IMR-90 (cell line): ENCODE measurements around the gene NBPF3. TPM values are rescaled to one million over a fixed set of nuclear protein-coding genes. Genes with fewer than 3 reads are reported as not detected.

Experiments
- ATAC-seq: fragments of 200-7000 bp; cut with Tn5 transposase; 2 replicates; pipeline ENCODE4 v1.9.1; 2020; ENCODE audit warnings: low read depth, mild to moderate bottlenecking, moderate library complexity
- BruUV-seq: library from RNA; stranded (reverse); fragments of 400-500 nt; replicated peaks from 2 replicates; lab custom pipeline; 2021; lab: Mats Ljungman, UMichigan
- CTCF ChIA-PET: fragments of 300-600 bp; formaldehyde crosslinking; extraction: SDS; loops from one replicate; lab custom pipeline; 2021; ENCODE audit warnings: antibody characterized with exemption; lab: Yijun Ruan, JAX
- POLR2A ChIA-PET: fragments of 300-600 bp; sonication (Branson Sonifier 250); formaldehyde crosslinking; loops from one replicate; lab custom pipeline; 2022; ENCODE audit warnings: antibody characterized with exemption; ENCODE audit not compliant: unreplicated experiment; lab: Charles Lee
- DNase-seq: peaks from one replicate; pipeline ENCODE4 v3.0.0; 2013
- H2AFZ ChIP-seq: replicated peaks from 2 replicates; pipeline ENCODE3; 2013; ENCODE audit warnings: low read length, mild to moderate bottlenecking; ENCODE audit not compliant: poor library complexity
- H2AK5ac ChIP-seq: 2 replicates; pipeline ENCODE4 v1.6.1; 2013; ENCODE audit warnings: low read depth, low read length, inconsistent platforms
- H2AK9ac ChIP-seq: replicated peaks from 2 replicates; pipeline ENCODE3; 2013; ENCODE audit warnings: mild to moderate bottlenecking, low read depth, low read length, moderate library complexity; ENCODE audit not compliant: poor library complexity
- H2BK120ac ChIP-seq: 2 replicates; pipeline ENCODE4 v1.6.1; 2013; ENCODE audit warnings: low read depth, low read length, inconsistent platforms
- H2BK15ac ChIP-seq: 3 replicates; pipeline ENCODE4 v1.6.1; 2013; ENCODE audit warnings: low read depth, low read length, inconsistent platforms
- H2BK20ac ChIP-seq: 2 replicates; pipeline ENCODE4 v1.6.1; 2013; ENCODE audit warnings: low read depth, mild to moderate bottlenecking, inconsistent platforms, low read length, moderate library complexity
- H2BK5ac ChIP-seq: 2 replicates; pipeline ENCODE4 v1.6.1; 2013; ENCODE audit warnings: mild to moderate bottlenecking, low read depth, low read length, inconsistent platforms; ENCODE audit not compliant: poor library complexity, severe bottlenecking
- H3K14ac ChIP-seq: replicated peaks from 2 replicates; pipeline ENCODE4 v1.6.1; 2013; ENCODE audit warnings: low read depth, low read length, inconsistent platforms
- H3K18ac ChIP-seq: 2 replicates; pipeline ENCODE4 v1.6.1; 2013; ENCODE audit warnings: low read depth, low read length, control low read depth
- H3K23ac ChIP-seq: 2 replicates; pipeline ENCODE4 v1.6.1; 2013; ENCODE audit warnings: low read depth, low read length, inconsistent platforms
- H3K27ac ChIP-seq: 2 replicates; pipeline ENCODE4 v1.5.1; 2013; ENCODE audit warnings: mild to moderate bottlenecking, control low read depth, low read length; ENCODE audit not compliant: insufficient read depth
- H3K27me3 ChIP-seq: 2 replicates; pipeline ENCODE4 v1.6.1; 2013; ENCODE audit warnings: low read length; ENCODE audit not compliant: control insufficient read depth, insufficient read depth
- H3K36me3 ChIP-seq: 2 replicates; pipeline ENCODE4 v1.6.1; 2013; ENCODE audit warnings: low read length, mixed read lengths; ENCODE audit not compliant: control insufficient read depth, insufficient read depth
- H3K4ac ChIP-seq: 2 replicates; pipeline ENCODE4 v1.6.1; 2013; ENCODE audit warnings: low read depth, low read length, inconsistent platforms
- H3K4me1 ChIP-seq: 2 replicates; pipeline ENCODE4 v1.6.1; 2013; ENCODE audit warnings: low read length, mixed read lengths; ENCODE audit not compliant: control insufficient read depth, insufficient read depth
- H3K4me2 ChIP-seq: 2 replicates; pipeline ENCODE4 v1.6.1; 2013; ENCODE audit warnings: low read depth, mild to moderate bottlenecking, control low read depth, low read length, moderate library complexity
- H3K4me3 ChIP-seq: 2 replicates; pipeline ENCODE4 v1.5.1; 2013; ENCODE audit warnings: low read depth, mild to moderate bottlenecking, control low read depth, low read length, moderate library complexity; ENCODE audit not compliant: insufficient read depth
- H3K56ac ChIP-seq: 2 replicates; pipeline ENCODE4 v1.6.1; 2013; ENCODE audit warnings: low read length, inconsistent platforms; ENCODE audit not compliant: insufficient read depth; ENCODE audit errors: extremely low read depth
- H3K79me1 ChIP-seq, 2 experiments: 2 replicates each; pipeline ENCODE4 v1.6.1; 2013; ENCODE audit warnings: low read length in 2 of 2, inconsistent platforms in 1 of 2, low read depth in 1 of 2
- H3K9ac ChIP-seq: 2 replicates; pipeline ENCODE4 v1.6.1; 2013; ENCODE audit warnings: low read depth, low read length, control low read depth
- H3K9me1 ChIP-seq: 2 replicates; pipeline ENCODE4 v1.6.1; 2013; ENCODE audit warnings: low read length, inconsistent platforms; ENCODE audit not compliant: insufficient read depth
- H3K9me3 ChIP-seq: 2 replicates; pipeline ENCODE4 v1.6.1; 2013; ENCODE audit warnings: low read length; ENCODE audit not compliant: control insufficient read depth, insufficient read depth
- H4K20me1 ChIP-seq: 2 replicates; pipeline ENCODE4 v1.6.1; 2013; ENCODE audit warnings: low read length, inconsistent platforms; ENCODE audit not compliant: insufficient read depth
- H4K5ac ChIP-seq: 2 replicates; pipeline ENCODE4 v1.6.1; 2013; ENCODE audit warnings: mild to moderate bottlenecking, low read depth, low read length, control low read depth
- H4K8ac ChIP-seq, 2 experiments: 2 replicates each; pipeline ENCODE4 v1.6.1; 2013; ENCODE audit warnings: low read depth in 2 of 2, low read length in 2 of 2, control low read depth in 1 of 2, inconsistent platforms in 1 of 2
- H4K91ac ChIP-seq: 2 replicates; pipeline ENCODE4 v1.6.1; 2013; ENCODE audit warnings: low read depth, low read length, inconsistent platforms; ENCODE audit not compliant: insufficient read depth
- BHLHE40 ChIP-seq: fragments of 150-350 bp; IDR thresholded peaks from 2 replicates; pipeline ENCODE4 v1.6.1; 2016; ENCODE audit warnings: mild to moderate bottlenecking, low read depth, low read length
- CEBPB ChIP-seq: IDR thresholded peaks from 2 replicates; pipeline ENCODE4 v1.6.1; 2012; ENCODE audit warnings: low read depth, low read length, improper control_type of control experiment
- CHD1 ChIP-seq: IDR thresholded peaks from 2 replicates; pipeline ENCODE4 v1.6.1; 2012; ENCODE audit warnings: low read depth, low read length, improper control_type of control experiment
- FOS ChIP-seq: fragments of 150-350 bp; IDR thresholded peaks from 2 replicates; pipeline ENCODE4 v1.6.1; 2016; ENCODE audit warnings: low read depth, low read length
- MAFK ChIP-seq: IDR thresholded peaks from 2 replicates; pipeline ENCODE4 v1.6.1; 2012; ENCODE audit warnings: low read depth, low read length, improper control_type of control experiment
- MAZ ChIP-seq: IDR thresholded peaks from 2 replicates; pipeline ENCODE4 v1.6.1; 2012; ENCODE audit warnings: low read depth, mild to moderate bottlenecking, low read length, improper control_type of control experiment, moderate library complexity, borderline replicate concordance
- MXI1 ChIP-seq: IDR thresholded peaks from 2 replicates; pipeline ENCODE4 v1.6.1; 2012; ENCODE audit warnings: low read depth, mild to moderate bottlenecking, low read length, moderate library complexity, borderline replicate concordance
- NFE2L2 ChIP-seq: fragments of 150-350 bp; IDR thresholded peaks from 2 replicates; pipeline ENCODE4 v1.6.1; 2016; ENCODE audit warnings: low read depth, mild to moderate bottlenecking, low read length
- POLR2A ChIP-seq: IDR thresholded peaks from 2 replicates; pipeline ENCODE4 v1.6.1; 2012; ENCODE audit warnings: mild to moderate bottlenecking, low read depth, low read length
- RAD21 ChIP-seq: IDR thresholded peaks from 2 replicates; pipeline ENCODE4 v1.6.1; 2012; ENCODE audit warnings: low read length, improper control_type of control experiment
- RCOR1 ChIP-seq: IDR thresholded peaks from 2 replicates; pipeline ENCODE4 v1.6.1; 2012; ENCODE audit warnings: mild to moderate bottlenecking, low read length, improper control_type of control experiment; ENCODE audit not compliant: insufficient replicate concordance
- RFX5 ChIP-seq: IDR thresholded peaks from 2 replicates; pipeline ENCODE4 v1.8.0; 2012; ENCODE audit warnings: low read depth, mild to moderate bottlenecking, low read length, moderate library complexity
- SMC3 ChIP-seq: fragments of 150-350 bp; IDR thresholded peaks from 2 replicates; pipeline ENCODE4 v1.6.1; 2016; ENCODE audit warnings: low read depth, mild to moderate bottlenecking, antibody characterized with exemption, low read length, moderate library complexity
- WGBS, 2 experiments: methylation state at CpG; one replicate each; pipeline versions ENCODE4 v1.1.5 to v1.1.7; 2013; ENCODE audit warnings: missing lambda C conversion rate in 2 of 2; ENCODE audit not compliant: insufficient read length in 1 of 2; ENCODE audit errors: extremely low coverage in 2 of 2; 5-methylcytosine and 5-hydroxymethylcytosine counted together
- dilution Hi-C: fragments of 300-500 bp; cut with HindIII; formaldehyde crosslinking; loops from one replicate; pipeline ENCODE4 v1.14.3; 2018; ENCODE audit warnings: low sequenced_read_pairs; ENCODE audit not compliant: unreplicated experiment
- in situ Hi-C: fragments of 300-500 bp; cut with MboI; formaldehyde crosslinking; loops from 3 replicates; pipeline ENCODE4 v1.14.3; 2019; ENCODE audit warnings: low sequenced_read_pairs, inconsistent platforms, mixed read lengths
- intact Hi-C: fragments of 100-400 bp; cut with micrococcal nuclease; formaldehyde crosslinking; loops from 2 replicates; pipeline ENCODE4 v1.10.0; 2022
- polyA plus RNA-seq, 3 experiments: library from polyadenylated mRNA; depleted of rRNA; stranded (reverse); fragments of >200 nt; gene quantifications; 2 replicates each; pipeline ENCODE4 v1.2.3, GENCODE V29; 2012; ENCODE audit warnings: low replicate concordance in 1 of 3
- total RNA-seq: library from RNA; depleted of rRNA; stranded (reverse); fragments of >200 nt; gene quantifications from 2 replicates; pipeline ENCODE4 v1.2.3, GENCODE V29; 2012
- TF ChIP-seq, protein P1 (sequence below): fragments of 150-350 bp; IDR thresholded peaks from 2 replicates; pipeline ENCODE4 v1.6.1; 2016; ENCODE audit warnings: low read depth, mild to moderate bottlenecking, low read length, moderate library complexity, borderline replicate concordance
- TF ChIP-seq, protein P2 (sequence below): conservative IDR thresholded peaks from 2 replicates; pipeline ENCODE4 v1.5.1; 2012; ENCODE audit warnings: mild to moderate bottlenecking, low read depth, low read length, improper control_type of control experiment

The NBPF3 gene
- total and polyA plus RNA-seq, 2 of the 4 experiments (the other 2 are of a cell fraction) = 8.7 to 18.8 TPM

DNA sequence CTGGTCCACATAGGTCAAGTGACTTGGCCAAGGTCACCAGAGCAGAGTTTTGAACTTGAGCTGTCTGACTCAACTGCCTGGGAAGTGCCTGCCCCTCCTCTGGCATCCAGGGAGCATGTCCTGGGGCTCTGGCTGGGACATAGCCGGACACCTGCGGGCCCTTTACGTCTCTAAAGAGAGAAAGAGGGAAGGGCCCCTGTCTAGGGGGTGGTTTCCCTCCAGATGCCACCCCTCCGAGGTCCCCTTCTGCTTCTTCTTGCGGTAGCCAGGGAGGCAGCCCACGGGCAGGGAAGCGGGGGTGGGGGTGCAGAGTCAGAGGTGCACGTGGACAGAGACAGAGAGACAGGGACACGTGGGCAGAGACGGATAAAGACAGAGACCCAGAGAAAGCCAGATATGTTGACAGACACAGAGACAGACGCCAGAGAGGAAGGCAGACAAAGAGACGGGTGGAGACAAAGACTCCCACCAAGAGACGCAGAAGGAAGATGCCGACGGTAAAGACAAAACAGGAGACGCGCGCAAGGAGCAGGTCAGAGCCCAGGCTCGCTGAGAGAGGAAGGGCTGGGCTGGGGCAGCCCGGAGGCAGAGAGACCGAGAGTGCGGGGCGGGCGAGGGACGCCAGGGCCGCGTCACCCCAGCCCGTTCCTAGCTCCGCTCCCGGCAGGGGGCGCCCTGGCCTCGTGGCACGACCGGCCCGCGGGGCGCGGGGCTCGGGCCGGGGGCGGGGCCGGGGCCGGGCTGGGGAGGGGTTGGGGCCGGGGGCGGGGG lies 68.8 kb downstream of the NBPF3 start:
- peak overlapping the region; percentile 65 for H2BK20ac ChIP-seq
- in situ Hi-C loops (no loop called here), dilution Hi-C loops (no loop called here), intact Hi-C loops (loop anchor here (2.0 to 5.0 kb wide), 2 partner anchors 86 to 136 kb away; no protein-coding TSS in a partner anchor)
- ChIA-PET POLR2A (no interaction called here), CTCF (interaction anchor here (0.6 to 1.7 kb wide), 2 partner anchors 117 to 139 kb away, joined by 3 to 5 read pairs; no protein-coding TSS in a partner anchor)
- H4K8ac ChIP-seq = peak overlapping the region in 1 of 2 experiments; percentile 41; a peak in 1 of 4 replicates
- 2% methylated on average over 9 of the region's 45 CpGs; no CpG with 5 or more reads in 1 of the 2 experiments for WGBS, 2 experiments
- peak overlapping the region; percentile 63 for H3K4me2 ChIP-seq
- H3K4ac ChIP-seq = peak overlapping the region; percentile 74
- peak overlapping the region; percentile 64; the same call in 1 of the 2 replicates for H4K91ac ChIP-seq
- peak overlapping the region; percentile 38; the same call in 1 of the 3 replicates for H2BK15ac ChIP-seq
- H3K4me3 ChIP-seq = 0 out of 2 replicates have a peak overlapping the region, but pooled peaks have one; percentile 4
- 0 out of 2 replicates have a peak, but pooled peaks cover 4% of the 10 kb centered on the region for H4K20me1 ChIP-seq
- no peak overlapping the region for H3K18ac ChIP-seq
- peak overlapping the region; percentile 67 for H2AK9ac ChIP-seq
- H2BK5ac ChIP-seq = no peak overlapping the region
- no peaks in the 10 kb centered on the region for H3K9me3 ChIP-seq
- H3K56ac ChIP-seq = no peak overlapping the region
- H2BK120ac ChIP-seq = peak overlapping the region; percentile 83
- H3K27ac ChIP-seq = no peak overlapping the region
- H2AFZ ChIP-seq = peak overlapping the region; percentile 94
- DNase-seq (peak; percentile 31), ATAC-seq (peak; percentile 83)
- BruUV-seq = no TSS peak
- H4K5ac ChIP-seq = 0 out of 2 replicates have a peak overlapping the region, but pooled peaks have one; percentile 5
- H3K36me3 ChIP-seq = no peaks in the 10 kb centered on the region
- H3K27me3 ChIP-seq = peaks cover 16% of the 10 kb centered on the region
- H3K9ac ChIP-seq = peak overlapping the region; percentile 32
- peaks cover 12% of the 10 kb centered on the region for H3K4me1 ChIP-seq
- H3K9me1 ChIP-seq = peaks cover 11% of the 10 kb centered on the region
- peak overlapping the region; percentile 72 for H3K23ac ChIP-seq
- no peaks in the 10 kb centered on the region for H3K79me1 ChIP-seq
- 0 out of 2 replicates have a peak overlapping the region, but pooled peaks have one; percentile 33 for H3K14ac ChIP-seq
- peak overlapping the region; percentile 58 for H2AK5ac ChIP-seq
- TF ChIP-seq CEBPB (no peak), CHD1 (no peak), RFX5 (no peak), FOS (no peak), RAD21 (peak; percentile 65), MAZ (peak; percentile 74; the same call in 1 of the 2 replicates), RCOR1 (no peak), BHLHE40 (no peak), MXI1 (0 out of 2 replicates have a peak, but pooled peaks have one; percentile 17), NFE2L2 (no peak), SMC3 (peak; percentile 60), POLR2A (no peak), MAFK (no peak)
- TF ChIP-seq, protein P1, sequence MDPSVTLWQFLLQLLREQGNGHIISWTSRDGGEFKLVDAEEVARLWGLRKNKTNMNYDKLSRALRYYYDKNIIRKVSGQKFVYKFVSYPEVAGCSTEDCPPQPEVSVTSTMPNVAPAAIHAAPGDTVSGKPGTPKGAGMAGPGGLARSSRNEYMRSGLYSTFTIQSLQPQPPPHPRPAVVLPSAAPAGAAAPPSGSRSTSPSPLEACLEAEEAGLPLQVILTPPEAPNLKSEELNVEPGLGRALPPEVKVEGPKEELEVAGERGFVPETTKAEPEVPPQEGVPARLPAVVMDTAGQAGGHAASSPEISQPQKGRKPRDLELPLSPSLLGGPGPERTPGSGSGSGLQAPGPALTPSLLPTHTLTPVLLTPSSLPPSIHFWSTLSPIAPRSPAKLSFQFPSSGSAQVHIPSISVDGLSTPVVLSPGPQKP = no peak
- TF ChIP-seq, protein P2, sequence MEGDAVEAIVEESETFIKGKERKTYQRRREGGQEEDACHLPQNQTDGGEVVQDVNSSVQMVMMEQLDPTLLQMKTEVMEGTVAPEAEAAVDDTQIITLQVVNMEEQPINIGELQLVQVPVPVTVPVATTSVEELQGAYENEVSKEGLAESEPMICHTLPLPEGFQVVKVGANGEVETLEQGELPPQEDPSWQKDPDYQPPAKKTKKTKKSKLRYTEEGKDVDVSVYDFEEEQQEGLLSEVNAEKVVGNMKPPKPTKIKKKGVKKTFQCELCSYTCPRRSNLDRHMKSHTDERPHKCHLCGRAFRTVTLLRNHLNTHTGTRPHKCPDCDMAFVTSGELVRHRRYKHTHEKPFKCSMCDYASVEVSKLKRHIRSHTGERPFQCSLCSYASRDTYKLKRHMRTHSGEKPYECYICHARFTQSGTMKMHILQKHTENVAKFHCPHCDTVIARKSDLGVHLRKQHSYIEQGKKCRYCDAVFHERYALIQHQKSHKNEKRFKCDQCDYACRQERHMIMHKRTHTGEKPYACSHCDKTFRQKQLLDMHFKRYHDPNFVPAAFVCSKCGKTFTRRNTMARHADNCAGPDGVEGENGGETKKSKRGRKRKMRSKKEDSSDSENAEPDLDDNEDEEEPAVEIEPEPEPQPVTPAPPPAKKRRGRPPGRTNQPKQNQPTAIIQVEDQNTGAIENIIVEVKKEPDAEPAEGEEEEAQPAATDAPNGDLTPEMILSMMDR = peak; percentile 68
